Measurements from ENCODE around the gene TSPAN4. TPM values are rescaled to one million over a fixed set of nuclear protein-coding genes. Genes with fewer than 3 reads are reported as not detected.

The TSPAN4 gene
- total and polyA plus RNA-seq, 2 of the 13 experiments (the other 11 are each of a cell fraction or from before 2014, with no cell fraction given), result 31.7 to 68.3 TPM

GRCh38 chr11:809287-810039 lies 33.2 kb upstream of the TSPAN4 start, which contains the start of gene RPLP2 (continued):
- peak; percentile 85 for TF ChIP-seq ZHX1 (CRISPR knock-in tag; IDR thresholded peaks at IDR 0.05; ENCODE audit: low read depth)
- TF ChIP-seq REL (CRISPR knock-in tag; conservative IDR thresholded peaks at IDR 0.05), result peak; percentile 26; the same call in 1 of the 2 replicates
- peak; percentile 93 for TF ChIP-seq MAX (IDR thresholded peaks at IDR 0.05)
- TF ChIP-seq RFXAP (CRISPR knock-in tag; IDR thresholded peaks at IDR 0.05; ENCODE audit: borderline replicate concordance), result no peak
- no peak for TF ChIP-seq ZNF382 (CRISPR knock-in tag; IDR thresholded peaks at IDR 0.05; ENCODE audit: borderline replicate concordance)
- no peak for TF ChIP-seq SIX1 (CRISPR knock-in tag; IDR thresholded peaks at IDR 0.05; ENCODE audit: borderline replicate concordance)
- peak; percentile 75; the same call in 1 of the 2 replicates for TF ChIP-seq MYPOP (CRISPR knock-in tag; IDR thresholded peaks at IDR 0.05)
- TF ChIP-seq GLMP (CRISPR knock-in tag; IDR thresholded peaks at IDR 0.05; ENCODE audit: borderline replicate concordance), result no peak
- no peak for TF ChIP-seq ZBTB37 (CRISPR knock-in tag; IDR thresholded peaks at IDR 0.05)
- TF ChIP-seq TAF15 (IDR thresholded peaks at IDR 0.05; ENCODE audit: low read depth, low read length, poor library complexity, severe bottlenecking), result no peak
- TF ChIP-seq NBN (conservative IDR thresholded peaks at IDR 0.05), result no peak
- TF ChIP-seq ATF4 (CRISPR knock-in tag; IDR thresholded peaks at IDR 0.05), result peak in 1 of 2 experiments; percentile 73; a peak in 1 of 4 replicates
- no peak; the same call in none of the 2 replicates for TF ChIP-seq BRD4 (CRISPR knock-in tag; IDR thresholded peaks at IDR 0.05)
- TF ChIP-seq YEATS4 (CRISPR knock-in tag; IDR thresholded peaks at IDR 0.05; ENCODE audit: borderline replicate concordance), result peak; percentile 98
- TF ChIP-seq ZEB1 (IDR thresholded peaks at IDR 0.05; ENCODE audit: insufficient replicate concordance, low read depth), result no peak
- no peak for TF ChIP-seq TIGD3 (CRISPR knock-in tag; IDR thresholded peaks at IDR 0.05; ENCODE audit: borderline replicate concordance)
- TF ChIP-seq ATAD3A (CRISPR knock-in tag; IDR thresholded peaks at IDR 0.05), result no peak
- no peak for TF ChIP-seq TCF7 (IDR thresholded peaks at IDR 0.05; ENCODE audit: low read depth)
- TF ChIP-seq RELA (CRISPR knock-in tag; IDR thresholded peaks at IDR 0.05), result 0 out of 2 replicates have a peak, but pooled peaks have one; percentile 10
- TF ChIP-seq ARID2 (CRISPR knock-in tag; IDR thresholded peaks at IDR 0.05; ENCODE audit: borderline replicate concordance), result peak; percentile 55; the same call in 1 of the 2 replicates
